ENCODE measurements around the gene CD8B2.
"Not testable (repeated sequence)": the region's sequence is repeated elsewhere in the genome, so short reads cannot be mapped to it uniquely, and the experiment has no call there.

GRCh38 chr2:106486551-106487385 is at the start of gene CD8B2:
- not testable (repeated sequence) for TF ChIP-seq CTCF, EZH2 (IDR thresholded peaks at IDR 0.05)

Measured in neural progenitor cell (in vitro differentiated cells).